Middle frontal gyrus (tissue), 1 donor: ENCODE results near the gene SLC9B2.
A peak's percentile ranks its signal among the peaks of the same experiment; 100 is the strongest.

Source experiments
- DNase-seq: peaks from one replicate; pipeline ENCODE4 v3.0.0-alpha.2; 2015; ENCODE audit warnings: low spot score; ENCODE audit errors: extremely low spot score

SLC9B2 gene, protein sequence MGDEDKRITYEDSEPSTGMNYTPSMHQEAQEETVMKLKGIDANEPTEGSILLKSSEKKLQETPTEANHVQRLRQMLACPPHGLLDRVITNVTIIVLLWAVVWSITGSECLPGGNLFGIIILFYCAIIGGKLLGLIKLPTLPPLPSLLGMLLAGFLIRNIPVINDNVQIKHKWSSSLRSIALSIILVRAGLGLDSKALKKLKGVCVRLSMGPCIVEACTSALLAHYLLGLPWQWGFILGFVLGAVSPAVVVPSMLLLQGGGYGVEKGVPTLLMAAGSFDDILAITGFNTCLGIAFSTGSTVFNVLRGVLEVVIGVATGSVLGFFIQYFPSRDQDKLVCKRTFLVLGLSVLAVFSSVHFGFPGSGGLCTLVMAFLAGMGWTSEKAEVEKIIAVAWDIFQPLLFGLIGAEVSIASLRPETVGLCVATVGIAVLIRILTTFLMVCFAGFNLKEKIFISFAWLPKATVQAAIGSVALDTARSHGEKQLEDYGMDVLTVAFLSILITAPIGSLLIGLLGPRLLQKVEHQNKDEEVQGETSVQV

DNA sequence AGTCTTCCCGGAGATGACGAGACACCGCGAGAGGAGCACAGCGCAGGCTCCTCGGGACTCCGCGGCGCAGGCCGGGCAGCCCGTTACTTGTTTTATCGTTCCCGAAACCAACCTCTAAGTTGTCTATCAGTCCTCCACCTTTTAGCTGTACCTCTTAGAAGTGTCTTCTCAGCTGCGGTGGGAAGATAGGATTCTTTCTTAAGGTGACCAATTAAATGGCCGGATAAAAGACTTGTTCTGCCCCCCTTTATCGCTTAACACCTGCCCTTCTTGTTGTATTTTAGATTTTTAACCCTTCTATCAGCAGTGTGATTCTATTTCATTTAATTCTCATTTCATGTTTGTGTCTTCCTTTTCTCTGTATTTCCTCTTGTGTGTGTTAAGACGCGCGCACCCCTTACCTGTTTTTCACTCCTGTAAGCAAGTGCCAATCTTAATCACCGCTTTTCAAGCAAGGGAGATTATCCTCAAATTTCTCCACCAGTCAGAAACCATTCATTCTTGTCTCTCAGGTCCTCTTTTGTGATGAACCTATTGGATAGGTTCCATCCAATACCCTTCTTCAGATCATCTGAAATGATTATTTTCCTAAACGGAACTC, at the start of gene SLC9B2:
TSS of gene SLC9B2 (minus strand) at position 15 of the 601 bp plus-strand sequence. CDS start 9,211 bp downstream, outside the sequence.
- DNase-seq: peak; percentile 31

GRCh38 chr4:103126126-103126525, 49.6 kb upstream of the SLC9B2 start:
- no peak for DNase-seq

GRCh38 chr4:103123114-103123513, 46.6 kb upstream of the SLC9B2 start:
- DNase-seq: no peak

DNA sequence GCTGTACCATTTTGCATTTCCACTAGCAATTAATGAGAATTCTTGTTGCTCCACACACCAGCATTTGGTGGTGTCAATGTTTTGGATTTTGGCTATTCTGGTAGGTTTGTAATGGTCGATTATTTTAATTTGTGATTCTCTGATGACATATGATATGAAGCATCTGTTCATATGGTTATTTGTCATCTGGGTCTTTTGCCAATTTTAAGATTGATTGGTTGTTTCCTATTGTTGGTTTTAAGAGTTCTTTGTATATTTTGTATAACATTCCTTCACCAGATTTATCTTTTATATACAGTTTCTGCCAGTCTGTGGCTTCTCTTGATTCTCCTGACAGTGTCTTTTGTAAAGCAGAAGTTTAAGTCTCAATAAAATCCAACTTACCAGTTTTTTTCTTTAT, 41.6 kb upstream of the SLC9B2 start:
- no peak for DNase-seq

GRCh38 chr4:103111598-103111997, 35.0 kb upstream of the SLC9B2 start:
- no peak for DNase-seq

DNA sequence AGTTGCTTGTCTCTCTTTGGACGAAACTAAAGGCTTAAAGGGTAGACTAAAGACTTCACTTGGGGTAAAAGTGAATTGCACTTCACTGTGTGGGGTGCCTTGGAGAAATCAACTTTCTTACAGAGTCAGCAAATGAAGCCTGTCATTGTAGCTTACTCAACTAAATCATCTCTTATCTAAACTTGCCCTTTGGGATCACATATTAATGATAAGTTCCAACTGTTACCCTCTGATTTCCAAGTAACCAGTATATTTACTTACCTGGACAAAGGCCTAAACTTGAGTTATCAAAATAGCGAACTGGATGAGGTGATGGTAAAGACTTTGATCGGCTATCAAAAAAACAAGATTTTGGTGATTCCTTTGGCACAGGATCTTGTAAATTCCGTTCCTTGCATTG, 32.0 kb upstream of the SLC9B2 start:
- no peak for DNase-seq

DNA sequence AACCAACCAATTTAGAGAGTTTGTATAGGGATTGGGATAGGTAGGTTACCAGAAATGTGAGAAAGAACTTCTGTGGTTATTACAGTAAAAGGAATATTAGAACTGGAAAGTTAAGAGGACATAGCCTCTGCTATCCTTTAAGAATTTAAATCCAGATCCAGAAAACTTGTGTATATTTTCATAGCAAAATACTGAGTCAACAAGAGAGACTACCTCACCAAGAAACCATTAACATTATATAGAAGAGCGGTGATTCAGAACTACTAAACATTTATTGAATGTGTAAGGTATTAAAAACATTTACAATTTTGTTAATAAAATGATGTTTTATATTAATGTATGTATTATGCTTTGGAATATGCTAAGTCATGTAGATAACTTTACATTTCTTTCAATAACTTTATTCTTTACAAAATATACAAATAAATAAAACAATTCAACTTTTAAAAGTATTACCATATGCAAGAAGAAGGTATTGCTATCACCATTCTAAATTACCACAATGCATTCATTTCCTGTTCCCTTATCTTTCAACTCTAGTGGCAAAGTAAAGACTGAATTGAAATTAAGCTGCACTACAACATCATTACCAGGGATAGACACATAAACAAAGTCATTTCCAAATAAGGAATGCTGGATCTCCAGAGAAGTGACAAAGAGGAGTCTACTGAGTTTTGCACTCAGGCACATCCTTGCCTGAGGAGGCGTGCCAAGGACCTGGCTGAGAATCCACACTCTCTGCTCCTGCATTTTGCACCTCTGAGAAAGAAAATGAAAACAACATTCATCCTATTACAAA, 29.2 kb upstream of the SLC9B2 start:
- DNase-seq: no peak

DNA sequence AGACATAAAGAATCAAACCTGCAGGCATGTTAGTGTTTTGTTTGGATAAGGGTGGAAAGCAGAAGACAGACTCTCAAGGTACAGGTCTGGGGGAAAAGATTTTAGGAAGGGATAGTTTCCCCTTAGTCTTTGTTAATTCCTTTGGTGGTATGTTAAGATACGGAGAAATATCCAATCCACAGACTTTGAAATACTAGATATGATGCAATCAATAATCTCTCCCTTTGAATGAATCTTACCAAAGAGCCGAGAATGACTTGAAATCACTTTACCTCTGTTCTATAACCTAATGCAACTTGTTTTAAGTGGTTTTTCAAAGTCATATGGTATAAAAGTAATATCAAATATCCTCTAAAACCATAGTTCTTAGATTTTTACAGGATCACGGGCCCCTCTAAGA, 28.3 kb upstream of the SLC9B2 start:
- DNase-seq: no peak

GRCh38 chr4:103100691-103101090, 24.1 kb upstream of the SLC9B2 start:
- DNase-seq: no peak

DNA sequence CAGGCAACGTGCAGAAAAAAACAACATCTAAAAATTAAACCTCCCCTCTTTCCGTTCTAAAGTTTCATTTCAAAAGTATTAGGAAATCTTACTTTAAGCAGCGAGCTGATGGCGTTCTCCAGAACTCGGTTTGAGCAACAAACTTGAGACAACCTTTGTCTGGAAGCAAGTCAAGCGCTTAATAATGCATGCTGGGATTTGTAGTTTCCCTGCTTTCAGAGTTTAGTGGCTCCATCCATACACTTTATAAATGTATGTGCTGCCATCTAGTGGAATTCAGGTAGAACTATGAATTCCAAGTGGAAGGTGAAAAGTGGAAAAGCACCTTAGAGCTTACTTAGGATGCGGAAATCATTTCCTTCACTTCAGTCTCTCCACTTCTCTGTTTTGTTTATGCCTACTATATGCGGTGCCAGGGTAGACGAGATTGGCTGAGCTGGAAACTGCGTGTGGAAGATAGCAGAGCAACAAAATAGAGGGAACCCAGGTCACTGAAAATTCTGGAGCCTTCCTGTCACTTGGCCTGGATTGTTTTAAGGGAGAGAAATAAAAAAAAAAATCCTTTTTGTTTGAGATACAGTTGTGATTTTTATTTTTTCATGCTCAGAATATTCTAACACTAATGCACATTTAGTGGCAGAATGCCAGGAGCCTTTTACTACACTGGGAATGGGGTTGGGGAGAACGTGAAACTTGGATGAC, 23.3 kb upstream of the SLC9B2 start, which contains the start of gene BDH2:
TSS of gene BDH2 (minus strand) at position 144 of the 702 bp plus-strand sequence. CDS start 3,580 bp downstream, outside the sequence.
- DNase-seq: peak; percentile 75

DNA sequence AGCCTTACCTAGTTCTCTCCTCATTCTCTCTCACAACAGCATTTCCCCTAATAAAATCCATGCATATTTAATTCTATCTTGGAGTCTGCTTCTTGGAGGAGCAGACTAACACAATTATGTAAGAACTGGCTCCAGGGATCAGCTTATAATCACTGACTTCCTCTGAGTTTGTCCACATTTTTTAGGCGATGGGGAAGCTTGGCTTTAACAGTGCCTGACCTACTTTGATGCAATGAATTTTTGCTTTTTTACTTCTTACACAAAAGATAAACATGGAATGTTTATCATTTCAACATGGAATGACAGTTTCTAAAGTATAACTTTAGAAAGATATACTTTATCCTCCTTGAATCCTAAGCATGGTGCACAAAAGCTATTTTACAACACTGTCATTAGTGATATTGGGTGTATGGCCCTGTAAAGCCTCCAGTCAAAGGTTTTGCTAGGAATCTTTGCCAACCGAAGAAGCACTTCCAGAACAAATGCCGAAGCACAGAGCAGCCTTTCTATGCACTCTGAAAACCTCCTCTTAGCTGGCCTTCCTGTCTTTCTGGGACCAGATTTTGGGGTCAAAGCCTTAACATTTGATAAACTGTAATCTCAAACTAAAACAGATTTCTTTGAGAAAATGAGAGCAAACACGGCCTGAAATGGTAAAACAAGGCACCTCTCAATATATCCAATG, 22.3 kb upstream of the SLC9B2 start:
- no peak for DNase-seq

DNA sequence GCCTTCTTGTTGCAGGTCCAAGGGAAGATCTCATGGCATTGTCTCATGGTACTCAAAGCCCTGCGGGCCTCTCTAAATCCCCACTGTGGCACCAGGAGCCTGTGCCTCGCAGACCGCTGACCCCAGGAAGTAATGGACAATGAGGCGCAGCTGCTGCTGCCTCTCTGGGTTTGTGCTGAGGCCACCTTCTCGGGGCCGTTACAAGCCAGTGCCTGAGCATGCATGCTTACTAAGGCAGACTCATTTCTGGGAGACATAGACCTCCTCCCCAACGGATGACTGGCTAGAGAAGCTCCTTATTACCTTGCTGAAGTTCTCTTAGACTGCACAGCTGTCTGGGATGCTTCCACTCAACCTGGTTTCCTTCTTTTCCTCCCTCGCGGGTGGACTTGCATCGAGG, 21.8 kb upstream of the SLC9B2 start:
- DNase-seq: no peak

DNA sequence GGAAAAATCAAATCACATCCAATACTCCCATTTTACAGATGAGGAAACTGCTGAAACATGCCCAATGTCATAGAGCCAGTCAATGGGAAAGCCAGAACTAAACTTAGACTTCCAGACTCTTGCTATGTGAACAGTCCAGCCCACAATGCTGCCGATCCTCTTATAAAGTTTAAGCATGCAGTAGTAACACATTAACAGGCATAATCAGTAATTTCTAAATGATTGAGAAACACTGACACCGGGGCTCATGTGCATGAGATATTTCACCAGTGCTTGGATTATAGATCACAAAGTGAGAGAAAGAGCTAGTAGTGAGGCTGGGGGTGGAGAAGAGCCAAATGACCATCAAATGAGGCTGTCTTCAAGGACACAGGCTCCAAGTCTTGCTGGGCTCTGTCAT, 20.6 kb upstream of the SLC9B2 start:
- DNase-seq: no peak

- no peak for DNase-seq
Observed at GRCh38 chr4:103095080-103095479, 18.5 kb upstream of the SLC9B2 start.

DNA sequence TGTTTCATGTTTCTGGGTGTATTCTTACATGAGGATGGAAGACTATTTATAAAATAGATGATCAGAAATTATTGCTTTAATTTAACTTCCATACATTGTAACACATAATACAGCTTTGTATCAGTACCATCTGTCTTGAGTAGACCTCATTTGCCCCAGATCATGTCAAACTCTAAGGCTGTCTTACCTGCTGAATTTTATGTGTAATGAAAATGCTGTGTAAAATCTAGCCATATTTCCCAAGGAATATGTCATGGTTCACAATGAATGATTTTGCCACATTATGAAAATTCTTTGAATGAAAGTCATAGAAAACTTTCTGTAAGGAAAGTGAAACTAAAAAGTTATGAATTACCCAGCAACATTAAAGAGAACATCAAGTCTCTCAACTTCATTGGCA, 15.7 kb upstream of the SLC9B2 start:
- no peak for DNase-seq

DNA sequence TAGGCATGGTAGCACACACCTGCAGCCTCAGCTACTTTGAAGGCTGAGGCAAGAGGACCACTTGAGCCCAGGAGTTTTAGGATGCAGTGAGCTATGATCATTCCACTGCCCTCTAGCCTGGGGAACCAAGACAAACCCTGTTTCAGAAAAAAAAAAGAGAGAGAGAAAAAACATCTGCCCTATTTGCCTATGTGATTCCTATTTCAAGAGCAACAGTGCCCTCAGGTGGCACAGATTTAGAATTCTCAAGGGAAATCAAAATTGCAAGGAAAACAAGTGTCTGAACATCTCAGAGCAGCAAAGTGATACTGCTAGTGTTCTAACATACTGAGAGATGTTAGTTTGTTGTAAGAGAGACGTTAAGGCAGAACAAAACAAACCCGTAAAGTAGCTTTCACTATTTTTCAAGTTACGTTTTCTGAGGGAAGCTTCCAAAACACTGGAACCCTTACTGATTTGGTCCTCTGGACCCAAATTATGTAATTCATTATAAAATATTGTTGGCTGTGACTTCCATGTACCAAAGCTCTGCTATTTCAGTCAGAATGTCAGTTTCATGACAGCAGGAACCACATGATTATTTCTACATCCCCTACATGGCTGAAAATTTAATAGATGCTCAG, 15.2 kb upstream of the SLC9B2 start:
- DNase-seq: peak; percentile 69

DNA sequence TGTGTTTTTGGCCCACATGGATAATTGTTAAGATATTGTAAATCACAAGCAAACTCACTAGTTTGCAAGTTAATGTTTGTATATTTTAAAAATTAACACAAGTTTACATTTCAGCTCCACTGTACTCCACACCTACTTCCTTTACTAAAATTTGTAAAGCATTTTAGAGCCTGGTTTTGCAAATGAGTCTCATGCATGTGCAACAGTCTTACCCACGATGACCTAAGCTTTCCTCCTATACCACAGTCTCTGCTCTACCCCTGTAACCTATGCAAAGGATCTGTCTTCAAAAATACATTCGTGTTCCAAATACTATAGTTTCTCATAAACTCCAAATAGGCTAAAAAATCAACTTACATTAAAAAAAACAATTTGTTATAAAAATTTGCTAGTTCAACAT, 12.9 kb upstream of the SLC9B2 start:
- no peak for DNase-seq

DNA sequence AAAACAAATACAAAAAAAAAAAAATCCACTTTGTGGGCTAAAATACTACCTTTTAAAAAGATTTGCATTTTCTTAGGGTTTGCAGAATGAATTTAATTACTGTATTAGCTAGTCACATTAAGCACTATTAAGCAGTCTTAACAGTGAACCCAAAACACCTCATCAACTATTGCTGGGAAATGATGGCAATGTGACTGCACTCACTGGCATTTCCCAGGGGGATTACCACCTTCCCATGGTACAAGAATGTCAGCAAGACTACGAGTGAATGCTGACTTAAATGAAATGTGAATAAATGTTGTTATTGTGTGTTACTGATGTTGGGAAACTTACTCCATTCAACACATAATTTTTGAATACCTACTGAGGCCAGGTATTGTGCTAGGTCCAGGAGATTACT, 10.0 kb upstream of the SLC9B2 start:
- no peak for DNase-seq

GRCh38 chr4:103085555-103086196, 9.1 kb upstream of the SLC9B2 start:
- DNase-seq: no peak

DNA sequence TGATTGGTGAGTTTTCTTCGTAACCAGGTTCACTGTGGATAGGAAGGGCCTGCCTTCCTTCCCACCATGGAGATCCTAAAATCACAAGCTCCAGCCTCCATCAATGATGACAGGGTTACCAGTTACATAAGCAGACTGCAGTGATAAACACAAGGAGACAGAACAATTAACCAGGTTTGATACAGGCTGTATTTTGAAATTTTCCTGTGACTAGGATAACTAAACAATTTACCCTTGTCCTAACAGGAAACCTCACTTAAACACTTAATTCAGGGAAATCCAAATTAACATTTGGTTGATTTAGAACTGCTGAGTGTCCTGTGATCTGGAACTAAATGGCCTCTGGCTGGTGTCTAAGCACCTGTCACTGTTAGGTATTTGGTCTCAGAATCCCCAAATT, 3.1 kb upstream of the SLC9B2 start:
- no peak for DNase-seq
